Measurements from ENCODE around the gene CYGB. TPM values are rescaled to one million over a fixed set of nuclear protein-coding genes. Genes with fewer than 3 reads are reported as not detected.

Gene CYGB
- total and polyA plus RNA-seq, 4 donors = 0.95 to 26.6 (median 12.3) TPM

- ATAC-seq (ENCODE audit: low FRiP score) (peak; percentile 98), DNase-seq (peak; percentile 97)
- WGBS, 2 donors = 0 to 1% methylated on average over 55 of the region's 55 CpGs
- H3K36me3 ChIP-seq (ENCODE audit: control insufficient read depth in 1 of 2, insufficient read depth in 2 of 2, low read length in 1 of 2) = peaks cover 0 to 1% of the 10 kb centered on the region in 2 donors
- H3K27ac ChIP-seq (ENCODE audit: low read depth in 1 of 2, low read length in 2 of 2) = peak overlapping the region in 1 of 2 donors; percentile 84
- intact Hi-C loops (cut with DNase I) = loop anchor here (2.0 to 10.0 kb wide), 3 partner anchors 35 to 163 kb away; partner anchors contain the start of gene MXRA7 (in 1 of the 2)
- no peaks in the 10 kb centered on the region for H3K4me1 ChIP-seq (ENCODE audit: control insufficient read depth in 1 of 2, insufficient read depth in 2 of 2, low read length in 2 of 2)
- no peaks in the 10 kb centered on the region for H3K27me3 ChIP-seq (ENCODE audit: control insufficient read depth in 1 of 2, insufficient read depth in 2 of 2, low read length in 1 of 2)
- H3K4me3 ChIP-seq (ENCODE audit: low read length in 2 of 2) = peak overlapping the region; percentile 69 to 91
- no peaks in the 10 kb centered on the region for H3K9me3 ChIP-seq (ENCODE audit: control insufficient read depth, low read length)
Observed at GRCh38 chr17:76557368-76558197, 20.1 kb upstream of the CYGB start.

DNA sequence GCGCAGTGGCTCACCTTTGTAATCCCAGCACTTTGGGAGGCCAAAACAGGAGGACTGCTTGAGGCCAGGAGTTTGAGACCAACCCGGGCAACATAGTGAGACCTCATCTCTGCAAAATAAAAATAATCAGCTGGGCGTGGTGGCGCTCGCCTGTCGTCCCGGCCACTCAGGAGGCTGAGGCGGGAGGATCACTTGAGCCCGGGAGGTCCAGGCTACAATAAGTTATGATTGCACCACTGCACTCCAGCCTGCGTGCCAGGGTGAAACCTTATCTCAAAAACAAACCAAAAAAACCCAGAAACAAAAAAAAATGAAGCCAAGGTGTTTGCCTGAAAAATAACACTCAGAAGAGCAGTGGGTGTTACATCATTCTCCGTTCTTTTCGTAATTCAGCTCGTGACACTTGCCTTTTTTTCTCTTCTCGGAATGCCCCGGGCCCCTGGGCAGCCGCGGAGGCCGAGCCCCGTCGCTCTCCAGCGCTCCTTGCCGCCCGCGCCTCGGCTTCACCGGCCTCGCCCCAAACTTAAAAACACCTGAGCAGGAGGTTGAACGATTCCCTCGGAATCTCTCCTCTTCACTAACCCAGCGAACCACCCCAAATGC is 19.4 kb upstream of the CYGB start:
- peak; percentile 43 for ATAC-seq (ENCODE audit: low FRiP score)
- no peaks in the 10 kb centered on the region for H3K4me1 ChIP-seq (ENCODE audit: control insufficient read depth in 1 of 2, insufficient read depth in 2 of 2, low read length in 2 of 2)
- 41 to 45% methylated on average over 30 of the region's 30 CpGs for WGBS, 2 donors

GRCh38 chr17:76554131-76554530 is 16.6 kb upstream of the CYGB start:
- Histone ChIP-seq H3K9me3 (ENCODE audit: control insufficient read depth, low read length) (no peaks in the 10 kb centered on the region), H3K4me3 (ENCODE audit: low read length in 2 of 2) (no peak overlapping the region), H3K4me1 (ENCODE audit: control insufficient read depth in 1 of 2, insufficient read depth in 2 of 2, low read length in 2 of 2) (no peaks in the 10 kb centered on the region), H3K27ac (ENCODE audit: low read depth in 1 of 2, low read length in 2 of 2) (no peak overlapping the region), H3K27me3 (ENCODE audit: control insufficient read depth in 1 of 2, insufficient read depth in 2 of 2, low read length in 1 of 2) (no peaks in the 10 kb centered on the region), H3K36me3 (ENCODE audit: control insufficient read depth in 1 of 2, insufficient read depth in 2 of 2, low read length in 1 of 2) (no peaks in the 10 kb centered on the region)
- intact Hi-C loops (cut with DNase I) = loop anchor here in 1 of 2 donors (10.0 kb wide), 1 partner anchor 161 kb away; the partner anchor contains the start of gene MXRA7
- 61 to 66% methylated on average over 6 of the region's 6 CpGs for WGBS, 2 donors
- DNase-seq (no peak), ATAC-seq (ENCODE audit: low FRiP score) (no peak)

More for the DNA sequence above, 19.4 kb upstream of the CYGB start:
- H3K27ac ChIP-seq (ENCODE audit: low read depth in 1 of 2, low read length in 2 of 2) = peak overlapping the region in 1 of 2 donors; percentile 84
- no peaks in the 10 kb centered on the region for H3K9me3 ChIP-seq (ENCODE audit: control insufficient read depth, low read length)
- intact Hi-C loops (cut with DNase I) = loop anchor here (2.0 to 10.0 kb wide), 3 partner anchors 35 to 164 kb away; partner anchors contain the start of gene MXRA7 (in 1 of the 2)
- H3K36me3 ChIP-seq (ENCODE audit: control insufficient read depth in 1 of 2, insufficient read depth in 2 of 2, low read length in 1 of 2) = peaks cover 0 to 1% of the 10 kb centered on the region in 2 donors
- peak overlapping the region; percentile 69 to 74 for H3K4me3 ChIP-seq (ENCODE audit: low read length in 2 of 2)
- H3K27me3 ChIP-seq (ENCODE audit: control insufficient read depth in 1 of 2, insufficient read depth in 2 of 2, low read length in 1 of 2) = no peaks in the 10 kb centered on the region
- no peak for DNase-seq

DNA sequence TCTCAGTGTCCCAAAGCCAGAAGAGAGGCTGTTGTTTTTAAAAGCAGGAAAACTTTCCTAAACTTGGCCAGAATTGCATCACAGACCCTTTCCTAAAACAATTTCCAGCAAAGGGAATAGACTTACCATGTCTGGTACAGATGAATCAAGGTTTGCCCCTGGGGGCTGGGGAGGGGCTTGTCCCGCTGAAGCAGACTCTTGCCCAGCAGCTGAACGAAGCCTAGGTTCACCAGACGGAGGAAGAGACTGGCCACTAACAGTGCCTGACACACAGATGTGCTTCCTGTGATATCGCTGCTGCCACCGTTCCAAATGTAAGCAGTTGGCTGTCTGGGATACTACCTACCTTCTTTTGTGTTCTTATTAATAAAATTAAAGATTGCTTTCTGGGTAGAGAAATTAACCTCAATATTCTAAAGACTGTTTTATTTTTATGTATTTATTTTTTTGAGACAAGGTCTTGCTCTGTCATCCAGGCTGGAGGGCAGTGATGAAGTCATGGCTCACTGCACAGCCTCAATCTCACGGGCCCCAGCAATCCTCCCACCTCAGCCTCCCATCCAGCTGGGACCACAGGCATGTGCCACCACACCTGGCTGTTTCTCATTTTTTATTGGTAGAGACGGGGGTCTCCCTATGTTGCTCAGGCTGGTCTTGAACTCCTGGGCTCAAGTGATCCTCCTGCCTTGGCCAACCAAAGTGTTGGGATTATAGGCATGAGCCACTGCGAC is 15.8 kb upstream of the CYGB start:
- Histone ChIP-seq H3K4me3 (ENCODE audit: low read length in 2 of 2) (no peak overlapping the region), H3K9me3 (ENCODE audit: control insufficient read depth, low read length) (no peaks in the 10 kb centered on the region), H3K27ac (ENCODE audit: low read depth in 1 of 2, low read length in 2 of 2) (no peak overlapping the region), H3K27me3 (ENCODE audit: control insufficient read depth in 1 of 2, insufficient read depth in 2 of 2, low read length in 1 of 2) (no peaks in the 10 kb centered on the region), H3K36me3 (ENCODE audit: control insufficient read depth in 1 of 2, insufficient read depth in 2 of 2, low read length in 1 of 2) (no peaks in the 10 kb centered on the region), H3K4me1 (ENCODE audit: control insufficient read depth in 1 of 2, insufficient read depth in 2 of 2, low read length in 2 of 2) (no peaks in the 10 kb centered on the region)
- ATAC-seq (ENCODE audit: low FRiP score) = no peak
- 90 to 91% methylated on average over 8 of the region's 8 CpGs for WGBS, 2 donors
- no peak for DNase-seq
- intact Hi-C loops (cut with DNase I) = loop anchor here in 1 of 2 donors (10.0 kb wide), 1 partner anchor 161 kb away; the partner anchor contains the start of gene MXRA7

DNA sequence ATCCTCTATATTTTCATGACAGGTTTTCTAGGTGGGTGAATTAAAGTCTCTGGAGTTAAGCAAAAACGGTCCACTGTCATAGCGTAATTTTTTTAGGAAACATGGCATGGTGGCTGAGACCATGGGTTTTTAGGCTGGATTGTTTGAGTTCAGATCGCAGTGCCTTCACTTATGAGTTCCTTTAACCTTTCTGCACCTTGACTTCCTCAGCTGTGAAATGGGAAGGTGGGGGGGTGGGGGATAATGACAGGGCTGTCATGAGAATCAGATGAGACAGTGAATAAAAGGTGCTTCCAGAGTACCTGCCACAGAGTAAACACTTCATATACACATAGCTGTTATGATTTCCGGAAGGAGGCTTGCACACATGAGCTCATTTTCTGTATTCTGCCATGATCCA is 14.2 kb upstream of the CYGB start:
- Histone ChIP-seq H3K9me3 (ENCODE audit: control insufficient read depth, low read length) (no peaks in the 10 kb centered on the region), H3K27me3 (ENCODE audit: control insufficient read depth in 1 of 2, insufficient read depth in 2 of 2, low read length in 1 of 2) (no peaks in the 10 kb centered on the region), H3K36me3 (ENCODE audit: control insufficient read depth in 1 of 2, insufficient read depth in 2 of 2, low read length in 1 of 2) (no peaks in the 10 kb centered on the region), H3K4me3 (ENCODE audit: low read length in 2 of 2) (no peak overlapping the region), H3K27ac (ENCODE audit: low read depth in 1 of 2, low read length in 2 of 2) (no peak overlapping the region), H3K4me1 (ENCODE audit: control insufficient read depth in 1 of 2, insufficient read depth in 2 of 2, low read length in 2 of 2) (no peaks in the 10 kb centered on the region)
- no peak for ATAC-seq (ENCODE audit: low FRiP score)
- DNase-seq = no peak
- 73 to 87% methylated on average over 4 of the region's 4 CpGs for WGBS, 2 donors
- intact Hi-C loops (cut with DNase I) = loop anchor here in 1 of 2 donors (10.0 kb wide), 1 partner anchor 163 kb away; the partner anchor contains the start of gene MXRA7

DNA sequence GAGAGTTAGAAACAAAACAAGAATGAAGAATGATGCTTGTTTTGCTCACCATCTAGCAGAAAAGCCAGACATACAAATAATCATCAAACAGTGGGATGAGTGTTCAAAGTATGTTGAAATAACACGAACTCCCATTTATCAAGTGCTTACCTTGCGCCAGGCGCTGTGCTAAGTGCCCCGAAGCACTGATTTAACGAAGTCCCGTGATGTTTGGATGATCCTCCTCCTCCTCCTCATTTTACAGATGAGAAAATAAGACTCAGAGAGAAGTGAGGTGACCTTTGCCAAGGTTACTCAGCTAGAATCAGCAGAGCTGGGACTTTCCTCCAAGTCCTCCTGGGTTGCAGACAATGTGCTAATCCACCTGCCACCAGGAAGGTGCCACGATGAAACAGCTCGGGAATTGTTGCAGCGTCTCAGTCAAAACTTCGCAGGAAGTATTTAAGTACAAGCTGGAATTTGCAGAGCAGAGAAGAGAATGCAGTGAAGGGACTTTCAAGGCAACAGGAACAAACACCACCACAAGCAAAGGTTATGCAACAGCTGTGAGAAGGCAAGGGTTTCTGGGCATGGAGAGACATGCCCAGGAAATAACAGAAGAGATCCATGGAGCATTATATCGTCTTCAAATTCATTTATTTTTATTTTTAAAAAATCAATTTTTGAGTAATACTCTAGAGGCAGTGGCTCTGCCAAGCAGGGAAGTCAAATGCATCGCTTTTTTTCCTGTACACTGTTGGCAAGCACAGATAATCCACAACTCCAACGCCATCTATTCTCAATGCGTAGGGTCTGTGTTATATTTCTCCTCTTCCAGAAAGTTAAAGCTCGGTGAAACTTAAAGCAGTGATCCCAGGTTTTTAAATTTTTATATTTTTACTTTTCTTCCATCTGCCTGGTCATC is 13.5 kb upstream of the CYGB start:
- Histone ChIP-seq H3K27ac (ENCODE audit: low read depth in 1 of 2, low read length in 2 of 2) (no peak overlapping the region), H3K9me3 (ENCODE audit: control insufficient read depth, low read length) (no peaks in the 10 kb centered on the region), H3K4me3 (ENCODE audit: low read length in 2 of 2) (no peak overlapping the region), H3K4me1 (ENCODE audit: control insufficient read depth in 1 of 2, insufficient read depth in 2 of 2, low read length in 2 of 2) (no peaks in the 10 kb centered on the region), H3K27me3 (ENCODE audit: control insufficient read depth in 1 of 2, insufficient read depth in 2 of 2, low read length in 1 of 2) (no peaks in the 10 kb centered on the region), H3K36me3 (ENCODE audit: control insufficient read depth in 1 of 2, insufficient read depth in 2 of 2, low read length in 1 of 2) (no peaks in the 10 kb centered on the region)
- ATAC-seq (ENCODE audit: low FRiP score) (no peak), DNase-seq (no peak)
- WGBS, 2 donors = 59 to 60% methylated on average over 15 of the region's 15 CpGs
- intact Hi-C loops (cut with DNase I) = loop anchor here in 1 of 2 donors (10.0 kb wide), 1 partner anchor 164 kb away; the partner anchor contains the start of gene MXRA7

DNA sequence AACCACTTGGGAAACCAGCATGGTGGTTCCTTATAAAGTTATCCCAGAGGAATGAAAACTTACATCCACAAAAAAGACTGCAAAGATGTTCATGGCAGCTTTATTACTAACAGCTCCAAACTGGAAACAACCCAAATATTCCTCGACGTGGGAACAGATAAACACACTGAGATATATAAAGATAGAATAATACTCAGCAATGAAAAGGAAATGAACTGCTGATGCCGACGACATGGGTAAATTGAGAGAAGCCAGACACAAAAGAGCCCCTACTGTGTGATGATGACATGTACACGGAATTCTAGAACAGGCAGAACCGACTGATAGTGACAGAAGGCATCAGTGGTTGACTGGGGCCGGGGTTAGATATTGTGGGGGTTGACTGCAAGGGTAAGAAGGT is 12.0 kb upstream of the CYGB start:
- no peak overlapping the region for H3K4me3 ChIP-seq (ENCODE audit: low read length in 2 of 2)

DNA sequence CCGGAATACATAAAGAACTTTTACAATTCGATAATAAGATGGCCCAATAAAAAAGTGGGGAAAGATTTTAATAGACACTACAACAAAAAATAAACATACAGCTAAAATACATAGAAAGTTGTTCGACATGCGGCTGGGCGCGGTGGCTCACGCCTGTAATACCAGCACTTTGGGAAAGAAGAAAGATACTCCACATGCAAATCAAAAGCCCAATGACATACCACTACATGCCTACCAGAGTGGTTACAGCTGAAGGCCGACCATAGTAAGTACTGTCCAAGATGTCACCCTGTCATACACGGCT is 11.7 kb upstream of the CYGB start:
- H3K27ac ChIP-seq (ENCODE audit: low read depth in 1 of 2, low read length in 2 of 2) = no peak overlapping the region
- no peaks in the 10 kb centered on the region for H3K4me1 ChIP-seq (ENCODE audit: control insufficient read depth in 1 of 2, insufficient read depth in 2 of 2, low read length in 2 of 2)
- no peak for ATAC-seq (ENCODE audit: low FRiP score)
- H3K36me3 ChIP-seq (ENCODE audit: control insufficient read depth in 1 of 2, insufficient read depth in 2 of 2, low read length in 1 of 2) = no peaks in the 10 kb centered on the region
- H3K4me3 ChIP-seq (ENCODE audit: low read length in 2 of 2) = no peak overlapping the region
- H3K27me3 ChIP-seq (ENCODE audit: control insufficient read depth in 1 of 2, insufficient read depth in 2 of 2, low read length in 1 of 2) = no peaks in the 10 kb centered on the region
- 84 to 89% methylated on average over 9 of the region's 9 CpGs for WGBS, 2 donors
- DNase-seq = no peak
- intact Hi-C loops (cut with DNase I) = no loop called here
- H3K9me3 ChIP-seq (ENCODE audit: control insufficient read depth, low read length) = no peaks in the 10 kb centered on the region

More for the DNA sequence above, 12.0 kb upstream of the CYGB start:
- no peaks in the 10 kb centered on the region for H3K36me3 ChIP-seq (ENCODE audit: control insufficient read depth in 1 of 2, insufficient read depth in 2 of 2, low read length in 1 of 2)
- no peaks in the 10 kb centered on the region for H3K4me1 ChIP-seq (ENCODE audit: control insufficient read depth in 1 of 2, insufficient read depth in 2 of 2, low read length in 2 of 2)
- H3K9me3 ChIP-seq (ENCODE audit: control insufficient read depth, low read length) = no peaks in the 10 kb centered on the region
- no peak overlapping the region for H3K27ac ChIP-seq (ENCODE audit: low read depth in 1 of 2, low read length in 2 of 2)
- intact Hi-C loops (cut with DNase I) = no loop called here
- DNase-seq (no peak), ATAC-seq (ENCODE audit: low FRiP score) (no peak)
- H3K27me3 ChIP-seq (ENCODE audit: control insufficient read depth in 1 of 2, insufficient read depth in 2 of 2, low read length in 1 of 2) = no peaks in the 10 kb centered on the region
- WGBS, 2 donors = 53 to 59% methylated on average over 7 of the region's 7 CpGs

Measured in aorta (tissue), 5 donors.